ENCODE results near the gene AHNAK. TPM values are rescaled to one million over a fixed set of nuclear protein-coding genes. Genes with fewer than 3 reads are reported as not detected.

The AHNAK gene
- total and polyA plus RNA-seq, 9 donors = 203 to 411 (median 316) TPM

GRCh38 chr11:62544581-62545436, 1.8 kb downstream of the AHNAK start:
- Histone ChIP-seq H3K4me1 (ENCODE audit: control insufficient read depth, insufficient read depth, low read length) (peaks cover 74% of the 10 kb centered on the region), H3K27ac (ENCODE audit: low read length) (peak overlapping the region; percentile 98), H3K36me3 (ENCODE audit: control insufficient read depth, insufficient read depth, low read length) (peaks cover 12% of the 10 kb centered on the region), H3K4me3 (ENCODE audit: low read length) (peak overlapping the region; percentile 99), H3K9me3 (replicated peaks; ENCODE audit: control insufficient read depth, low read depth, low read length) (no peaks in the 10 kb centered on the region), H3K27me3 (ENCODE audit: control insufficient read depth, insufficient read depth, low read length) (no peaks in the 10 kb centered on the region)
- DNase-seq = peak; percentile 61
- WGBS (ENCODE audit: insufficient coverage) = 0% methylated on average over 20 of the region's 32 CpGs

GRCh38 chr11:62543680-62544444, 2.7 kb downstream of the AHNAK start:
- DNase-seq = no peak
- H3K9me3 ChIP-seq (replicated peaks; ENCODE audit: control insufficient read depth, low read depth, low read length) = no peaks in the 10 kb centered on the region
- peaks cover 77% of the 10 kb centered on the region for H3K4me1 ChIP-seq (ENCODE audit: control insufficient read depth, insufficient read depth, low read length)
- H3K36me3 ChIP-seq (ENCODE audit: control insufficient read depth, insufficient read depth, low read length) = peaks cover 17% of the 10 kb centered on the region
- no peaks in the 10 kb centered on the region for H3K27me3 ChIP-seq (ENCODE audit: control insufficient read depth, insufficient read depth, low read length)
- peak overlapping the region; percentile 99 for H3K4me3 ChIP-seq (ENCODE audit: low read length)
- peak overlapping the region; percentile 98 for H3K27ac ChIP-seq (ENCODE audit: low read length)
- 25% methylated on average over 11 of the region's 22 CpGs for WGBS (ENCODE audit: insufficient coverage)

GRCh38 chr11:62542750-62543567, 3.6 kb downstream of the AHNAK start:
- no peaks in the 10 kb centered on the region for H3K27me3 ChIP-seq (ENCODE audit: control insufficient read depth, insufficient read depth, low read length)
- H3K9me3 ChIP-seq (replicated peaks; ENCODE audit: control insufficient read depth, low read depth, low read length) = no peaks in the 10 kb centered on the region
- H3K4me3 ChIP-seq (ENCODE audit: low read length) = peak overlapping the region; percentile 99
- DNase-seq = peak; percentile 90
- WGBS (ENCODE audit: insufficient coverage) = 7% methylated on average over 30 of the region's 30 CpGs
- peak overlapping the region; percentile 98 for H3K27ac ChIP-seq (ENCODE audit: low read length)
- H3K36me3 ChIP-seq (ENCODE audit: control insufficient read depth, insufficient read depth, low read length) = peaks cover 22% of the 10 kb centered on the region
- peaks cover 78% of the 10 kb centered on the region for H3K4me1 ChIP-seq (ENCODE audit: control insufficient read depth, insufficient read depth, low read length)

GRCh38 chr11:62542111-62542745, 4.4 kb downstream of the AHNAK start:
- DNase-seq = no peak
- WGBS (ENCODE audit: insufficient coverage) = 46% methylated on average over 4 of the region's 6 CpGs
- Histone ChIP-seq H3K36me3 (ENCODE audit: control insufficient read depth, insufficient read depth, low read length) (peaks cover 24% of the 10 kb centered on the region), H3K4me1 (ENCODE audit: control insufficient read depth, insufficient read depth, low read length) (peaks cover 76% of the 10 kb centered on the region), H3K9me3 (replicated peaks; ENCODE audit: control insufficient read depth, low read depth, low read length) (no peaks in the 10 kb centered on the region), H3K27ac (ENCODE audit: low read length) (peak overlapping the region; percentile 98), H3K27me3 (ENCODE audit: control insufficient read depth, insufficient read depth, low read length) (no peaks in the 10 kb centered on the region), H3K4me3 (ENCODE audit: low read length) (peak overlapping the region; percentile 99)

- Histone ChIP-seq H3K4me3 (ENCODE audit: low read length) (peak overlapping the region; percentile 8), H3K9me3 (replicated peaks; ENCODE audit: control insufficient read depth, low read depth, low read length) (no peaks in the 10 kb centered on the region), H3K36me3 (ENCODE audit: control insufficient read depth, insufficient read depth, low read length) (peaks cover 30% of the 10 kb centered on the region), H3K4me1 (ENCODE audit: control insufficient read depth, insufficient read depth, low read length) (peaks cover 77% of the 10 kb centered on the region), H3K27me3 (ENCODE audit: control insufficient read depth, insufficient read depth, low read length) (no peaks in the 10 kb centered on the region), H3K27ac (ENCODE audit: low read length) (peak overlapping the region; percentile 60)
- 11% methylated on average over 4 of the region's 16 CpGs for WGBS (ENCODE audit: insufficient coverage)
- peak; percentile 60 for DNase-seq
Observed at GRCh38 chr11:62540804-62541701, 5.6 kb downstream of the AHNAK start.

GRCh38 chr11:62539238-62539925, 7.2 kb downstream of the AHNAK start:
- H3K4me3 ChIP-seq (ENCODE audit: low read length) = no peak overlapping the region
- H3K4me1 ChIP-seq (ENCODE audit: control insufficient read depth, insufficient read depth, low read length) = peaks cover 72% of the 10 kb centered on the region
- H3K27ac ChIP-seq (ENCODE audit: low read length) = peak overlapping the region; percentile 55
- no peaks in the 10 kb centered on the region for H3K27me3 ChIP-seq (ENCODE audit: control insufficient read depth, insufficient read depth, low read length)
- DNase-seq = peak; percentile 80
- 0% methylated on average over 1 of the region's 13 CpGs for WGBS (ENCODE audit: insufficient coverage)
- H3K36me3 ChIP-seq (ENCODE audit: control insufficient read depth, insufficient read depth, low read length) = peaks cover 47% of the 10 kb centered on the region
- no peaks in the 10 kb centered on the region for H3K9me3 ChIP-seq (replicated peaks; ENCODE audit: control insufficient read depth, low read depth, low read length)

- no peak overlapping the region for H3K4me3 ChIP-seq (ENCODE audit: low read length)
- peak overlapping the region; percentile 55 for H3K27ac ChIP-seq (ENCODE audit: low read length)
- no peaks in the 10 kb centered on the region for H3K27me3 ChIP-seq (ENCODE audit: control insufficient read depth, insufficient read depth, low read length)
- peaks cover 65% of the 10 kb centered on the region for H3K4me1 ChIP-seq (ENCODE audit: control insufficient read depth, insufficient read depth, low read length)
- H3K9me3 ChIP-seq (replicated peaks; ENCODE audit: control insufficient read depth, low read depth, low read length) = no peaks in the 10 kb centered on the region
- H3K36me3 ChIP-seq (ENCODE audit: control insufficient read depth, insufficient read depth, low read length) = peaks cover 54% of the 10 kb centered on the region
- DNase-seq = no peak
- 43% methylated on average over 17 of the region's 19 CpGs for WGBS (ENCODE audit: insufficient coverage)
Observed at GRCh38 chr11:62538470-62539237, 8.0 kb downstream of the AHNAK start.

- no peaks in the 10 kb centered on the region for H3K9me3 ChIP-seq (replicated peaks; ENCODE audit: control insufficient read depth, low read depth, low read length)
- H3K4me1 ChIP-seq (ENCODE audit: control insufficient read depth, insufficient read depth, low read length) = peaks cover 43% of the 10 kb centered on the region
- no peak for DNase-seq
- no peaks in the 10 kb centered on the region for H3K27me3 ChIP-seq (ENCODE audit: control insufficient read depth, insufficient read depth, low read length)
- peaks cover 68% of the 10 kb centered on the region for H3K36me3 ChIP-seq (ENCODE audit: control insufficient read depth, insufficient read depth, low read length)
- 45% methylated on average over 16 of the region's 21 CpGs for WGBS (ENCODE audit: insufficient coverage)
- H3K27ac ChIP-seq (ENCODE audit: low read length) = no peak overlapping the region
- H3K4me3 ChIP-seq (ENCODE audit: low read length) = no peak overlapping the region
Observed at GRCh38 chr11:62536301-62536957, 10.2 kb downstream of the AHNAK start.
